ENCODE data around the gene FTH1. TPM values are rescaled to one million over a fixed set of nuclear protein-coding genes. Genes with fewer than 3 reads are reported as not detected.

Gene FTH1
- total and polyA plus RNA-seq, 2 of the 8 experiments (the other 6 are each of a cell fraction or from before 2014, with no cell fraction given): 1,153 to 1,461 TPM

- H4K91ac ChIP-seq (replicated peaks; ENCODE audit: insufficient read length, low read length): no peak overlapping the region
- H3K27me3 ChIP-seq (replicated peaks in 1 of 4; ENCODE audit: control insufficient read depth in 3 of 4, extremely low read depth in 1 of 4, insufficient read depth in 3 of 4, low read length in 3 of 4): peaks cover 0 to 8% (median 2%) of the 10 kb centered on the region in 4 experiments; a peak in 4 of 7 replicates
- ChIA-PET POLR2A (ENCODE audit: partially characterized antibody) (interaction anchor here (1.4 to 22.2 kb wide), 2 partner anchors 17 to 57 kb away, joined by 4 to 458 read pairs; partner anchors contain the start of gene FTH1), CTCF (ENCODE audit: partially characterized antibody) (interaction anchor here (0.6 to 1.6 kb wide), 19 partner anchors 8 to 154 kb away, joined by 3 to 10 read pairs (median 3); no protein-coding TSS in a partner anchor)
- H2BK12ac ChIP-seq (ENCODE audit: low read depth, low read length): peak overlapping the region; percentile 80; the same call in 1 of the 2 replicates
- no peak overlapping the region for H2BK120ac ChIP-seq (replicated peaks; ENCODE audit: low read depth, low read length)
- H3K79me2 ChIP-seq (ENCODE audit: control insufficient read depth in 1 of 2, insufficient read depth in 2 of 2, low read length in 2 of 2): no peaks in the 10 kb centered on the region
- peak overlapping the region; percentile 66; the same call in 1 of the 2 replicates for H3K18ac ChIP-seq (ENCODE audit: extremely low read depth, low read length)
- peaks cover 2% of the 10 kb centered on the region; the same call in 1 of the 2 replicates for H3K23me2 ChIP-seq (ENCODE audit: low read depth, low read length)
- H2AFZ ChIP-seq (ENCODE audit: low read length): no peak overlapping the region
- H3K4ac ChIP-seq (replicated peaks; ENCODE audit: insufficient read length, low read depth, low read length): no peak overlapping the region
- no peak overlapping the region for H3K23ac ChIP-seq (ENCODE audit: insufficient read length)
- H3K56ac ChIP-seq (replicated peaks; ENCODE audit: insufficient read length, low read depth, low read length): no peak overlapping the region
- H4K8ac ChIP-seq (ENCODE audit: extremely low read depth, insufficient read depth, low read length): peak overlapping the region; percentile 82
- H3K4me1 ChIP-seq (replicated peaks in 1 of 4; ENCODE audit: control insufficient read depth in 3 of 4, insufficient read depth in 4 of 4, low read length in 3 of 4): peaks cover 0 to 4% (median 3%) of the 10 kb centered on the region in 4 experiments; a peak in 5 of 7 replicates
- H2BK20ac ChIP-seq (ENCODE audit: low read length): 0 out of 2 replicates have a peak overlapping the region, but pooled peaks have one; percentile 48
- no peak overlapping the region for H2BK5ac ChIP-seq (ENCODE audit: low read depth, low read length)
- no peak overlapping the region for H4K5ac ChIP-seq (ENCODE audit: insufficient read length, low read depth, low read length)
- H3K4me2 ChIP-seq (ENCODE audit: insufficient read depth in 1 of 2, low read depth in 2 of 2, low read length in 2 of 2): peak overlapping the region; percentile 66 to 78
- no peak for FAIRE-seq
- no peak overlapping the region for H2BK15ac ChIP-seq (ENCODE audit: low read length)
- peak in 1 of 2 experiments; percentile 53 for DNase-seq (ENCODE audit: low read depth in 1 of 2, low spot score in 2 of 2)
- peak overlapping the region in 3 of 4 experiments; percentile 25 to 50 (median 34); a peak in 4 of 7 replicates for H3K9ac ChIP-seq (replicated peaks in 1 of 4; ENCODE audit: extremely low read depth in 1 of 4, low read depth in 3 of 4, low read length in 3 of 4)
- no peak overlapping the region for H3K14ac ChIP-seq (ENCODE audit: insufficient read length)
- H3K79me1 ChIP-seq (ENCODE audit: low read depth, low read length): no peaks in the 10 kb centered on the region
- peak overlapping the region; percentile 18 to 54 (median 28); a peak in 6 of 8 replicates for H3K4me3 ChIP-seq (ENCODE audit: extremely low read depth in 1 of 4, insufficient read depth in 2 of 4, low read depth in 3 of 4, low read length in 4 of 4)
- no peaks in the 10 kb centered on the region for H3K36me3 ChIP-seq (ENCODE audit: control insufficient read depth in 2 of 4, insufficient read depth in 4 of 4, low read length in 3 of 4)
- WGBS, 2 experiments (ENCODE audit: extremely low coverage in 1 of 2, insufficient coverage in 1 of 2, insufficient read length in 1 of 2, insufficient replicate concordance in 2 of 2, low coverage in 1 of 2, low lambda C conversion rate in 2 of 2, missing lambda C conversion rate in 1 of 2): 27% methylated on average over 10 of the region's 21 CpGs; no CpG with 5 or more reads in 1 of the 2 experiments
- H4K20me1 ChIP-seq (replicated peaks in 1 of 2; ENCODE audit: control insufficient read depth in 1 of 2, insufficient read depth in 2 of 2, low read length in 2 of 2): no peaks in the 10 kb centered on the region
- no peak overlapping the region for H3K27ac ChIP-seq (ENCODE audit: low read depth, low read length)
- no peak overlapping the region for H2AK5ac ChIP-seq (ENCODE audit: low read depth, low read length)
- H3K9me3 ChIP-seq (ENCODE audit: insufficient read depth in 2 of 2, low read depth in 1 of 2, low read length in 1 of 2): no peaks in the 10 kb centered on the region
- TF ChIP-seq JUND (IDR thresholded peaks at IDR 0.05; ENCODE audit: low read length): no peak
- TF ChIP-seq HDAC2 (IDR thresholded peaks at IDR 0.05; ENCODE audit: borderline replicate concordance in 1 of 2, low read depth in 2 of 2, low read length in 2 of 2): no peak
- TF ChIP-seq TAF7 (optimal IDR thresholded peaks at IDR 0.05; ENCODE audit: borderline replicate concordance, low read depth, low read length): peak; percentile 25
- TF ChIP-seq CTCF (IDR thresholded peaks at IDR 0.05; ENCODE audit: control extremely low read depth in 1 of 3, insufficient read depth in 1 of 3, low read depth in 1 of 3, low read length in 3 of 3): peak in 2 of 3 experiments; percentile 23 to 31; a peak in 3 of 4 replicates
- no peak for TF ChIP-seq ZNF274 (IDR thresholded peaks at IDR 0.05; ENCODE audit: borderline replicate concordance, extremely low read depth, low read length)
- no peak for TF ChIP-seq GTF2F1 (IDR thresholded peaks at IDR 0.05; ENCODE audit: borderline replicate concordance, low read depth, low read length)
- TF ChIP-seq E2F6 (IDR thresholded peaks at IDR 0.05): 0 out of 2 replicates have a peak, but pooled peaks have one; percentile 34
- no peak for TF ChIP-seq RFX5 (IDR thresholded peaks at IDR 0.05; ENCODE audit: borderline replicate concordance, low read depth, low read length)
Observed at GRCh38 chr11:61954851-61955421, 12.5 kb downstream of the FTH1 start.

Data from H1 (cell line).